HG03521 (cell line): Measurements from ENCODE around the gene DDOST.
"Not testable (repeated sequence)": the region's sequence is repeated elsewhere in the genome, so short reads cannot be mapped to it uniquely, and the experiment has no call there.

Source experiments
- ATAC-seq: cut with Tn5 transposase; IDR thresholded peaks from one replicate; pipeline ENCODE4 v1.9.1; 2021; ENCODE audit warnings: mild to moderate bottlenecking, moderate library complexity; ENCODE audit not compliant: unreplicated experiment

DDOST gene

GRCh38 chr1:20693623-20694022 lies 32.5 kb upstream of the DDOST start:
- no peak for ATAC-seq

GRCh38 chr1:20691872-20692271 lies 30.7 kb upstream of the DDOST start:
- ATAC-seq: no peak

DNA sequence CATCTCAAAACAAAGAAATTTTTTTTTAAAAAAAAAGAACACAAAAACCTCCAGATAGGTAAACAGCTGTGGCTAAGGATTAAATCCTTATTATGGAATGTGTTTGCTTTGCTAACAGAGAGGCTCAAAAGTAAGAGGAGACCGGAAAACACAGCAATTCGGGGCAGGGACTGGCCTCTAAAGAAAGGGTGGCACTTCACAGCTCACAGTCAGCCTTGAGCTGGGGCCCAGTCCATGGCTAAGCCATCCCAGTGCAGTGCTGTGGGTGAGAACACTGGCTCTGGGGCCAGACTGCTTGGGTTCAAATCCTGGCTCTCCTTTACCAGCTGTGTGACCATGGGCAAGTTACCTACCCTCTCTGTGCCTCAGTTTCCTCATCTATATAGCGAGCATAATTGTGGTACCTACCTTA lies 28.5 kb upstream of the DDOST start:
- ATAC-seq: no peak

GRCh38 chr1:20686883-20687725 lies 25.9 kb upstream of the DDOST start:
- no peak for ATAC-seq

DNA sequence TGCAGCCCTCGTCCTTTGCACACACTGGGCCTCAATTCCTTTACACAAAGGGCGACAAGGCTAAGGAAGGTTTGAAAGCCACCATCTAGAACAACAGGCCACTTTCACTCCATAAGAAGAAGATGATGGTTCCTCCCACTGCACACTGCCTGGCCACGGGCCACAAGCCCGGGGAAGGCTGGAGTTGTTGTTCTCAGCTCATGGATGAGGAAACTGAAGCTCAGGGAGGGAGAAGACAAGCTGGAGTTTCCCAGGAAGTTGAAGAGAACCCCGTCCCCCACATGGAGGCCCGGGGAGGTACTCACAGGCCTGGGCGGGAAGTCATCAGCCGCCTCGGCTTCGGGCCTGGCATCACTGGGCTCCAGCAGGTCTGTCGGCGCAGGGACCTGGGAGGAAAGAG lies 24.6 kb upstream of the DDOST start:
- no peak for ATAC-seq

DNA sequence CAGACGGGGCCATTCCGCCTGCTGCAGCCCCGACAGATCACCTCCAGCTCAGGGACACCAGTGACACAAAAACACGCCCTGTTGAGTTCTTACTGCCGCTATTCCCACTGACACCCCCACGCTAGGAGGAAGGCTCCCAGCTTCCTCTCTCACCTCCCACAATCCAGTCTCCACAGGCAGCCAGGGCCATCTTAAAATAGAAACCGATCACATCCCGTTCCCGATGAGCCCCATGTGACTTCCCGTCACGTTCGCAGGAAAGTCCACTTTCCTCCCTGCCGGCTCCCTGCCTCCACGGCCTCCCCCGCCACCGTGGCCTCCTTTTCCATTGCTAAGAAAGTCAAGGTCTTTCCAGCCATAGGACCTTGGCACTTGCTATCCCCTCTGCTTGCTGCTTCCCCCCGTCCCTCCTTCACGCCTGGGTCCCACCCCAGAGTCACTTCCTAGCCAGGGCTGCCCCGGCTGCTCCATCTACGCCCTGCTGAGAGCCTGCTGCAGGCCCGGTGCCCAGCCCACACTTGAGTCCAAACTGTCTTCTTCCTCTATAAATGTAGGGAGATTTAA lies 24.0 kb upstream of the DDOST start:
- ATAC-seq: no peak

GRCh38 chr1:20684651-20685050 lies 23.5 kb upstream of the DDOST start:
- no peak for ATAC-seq

- no peak for ATAC-seq
Observed at GRCh38 chr1:20684050-20684620, 23.0 kb upstream of the DDOST start.

DNA sequence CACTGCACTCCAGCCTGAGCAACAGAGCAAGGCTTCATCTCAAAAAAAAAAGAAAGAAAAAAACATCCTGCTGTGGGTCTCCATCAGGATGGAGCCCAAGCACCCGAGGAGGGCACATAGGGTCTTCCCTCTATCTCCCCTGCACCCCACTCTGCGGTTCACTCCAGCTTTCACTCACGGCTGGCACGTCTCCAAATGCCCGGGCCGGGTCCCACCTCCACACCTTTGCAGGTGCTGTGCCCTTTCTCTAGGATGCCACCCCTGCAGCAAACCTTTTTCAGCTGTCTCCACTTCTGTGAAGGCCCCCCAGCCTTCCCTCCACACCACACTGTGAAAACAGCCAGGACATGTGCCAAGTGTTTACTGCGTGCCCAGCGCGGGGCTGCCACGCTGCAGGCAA lies 22.4 kb upstream of the DDOST start:
- ATAC-seq: no peak

DNA sequence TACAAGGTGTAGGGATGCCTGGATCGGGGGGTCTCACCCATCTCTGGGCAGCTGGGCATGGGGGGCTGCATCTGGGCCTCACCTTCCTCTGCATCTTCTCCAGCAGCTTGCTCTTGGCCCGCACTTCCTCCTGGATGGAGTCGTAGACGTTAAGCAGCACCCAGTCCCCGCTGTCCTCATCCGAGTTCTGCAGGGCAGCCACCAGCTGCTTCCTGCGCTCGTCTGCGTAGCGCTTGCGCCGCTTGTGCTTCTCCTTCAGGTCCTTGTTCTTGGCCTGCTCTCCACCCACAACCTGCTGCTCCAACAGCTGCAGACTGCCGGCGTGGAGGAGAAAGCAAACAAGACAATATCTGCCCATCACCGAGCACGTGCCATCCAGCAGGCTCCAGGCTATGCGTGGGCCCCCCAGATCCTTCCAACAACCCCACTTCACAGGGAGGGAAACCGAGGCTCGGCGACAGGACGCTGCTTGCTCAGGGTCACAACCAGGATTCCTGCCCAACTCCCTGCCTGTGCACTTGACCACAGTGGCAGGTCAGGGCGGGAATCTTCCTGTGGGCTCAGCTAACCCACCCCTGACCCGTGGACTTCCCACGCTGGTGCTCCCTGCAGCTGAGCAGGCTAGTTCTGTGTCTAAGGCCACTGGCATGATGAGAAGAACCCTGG lies 21.5 kb upstream of the DDOST start:
- no peak for ATAC-seq

DNA sequence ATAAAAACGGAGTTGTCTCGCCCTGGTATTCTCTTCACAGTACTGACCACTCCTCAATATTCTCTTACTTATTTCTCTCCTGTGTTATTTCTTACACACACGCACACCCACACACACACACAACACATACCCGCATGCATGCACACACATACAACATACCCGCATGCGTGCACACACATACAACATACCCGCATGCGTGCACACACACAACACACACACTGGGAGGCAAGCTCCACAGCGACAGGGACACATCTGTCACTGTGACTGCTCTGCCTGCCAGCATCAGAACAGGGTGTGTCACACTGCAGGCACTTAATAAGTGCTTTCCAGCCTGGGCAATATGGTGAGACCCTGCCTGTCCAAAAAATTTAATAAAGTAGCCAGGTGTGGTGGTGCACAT lies 20.8 kb upstream of the DDOST start:
- ATAC-seq: no peak

GRCh38 chr1:20680269-20680668 lies 19.1 kb upstream of the DDOST start:
- no peak for ATAC-seq

GRCh38 chr1:20678599-20678998 lies 17.4 kb upstream of the DDOST start:
- no peak for ATAC-seq

DNA sequence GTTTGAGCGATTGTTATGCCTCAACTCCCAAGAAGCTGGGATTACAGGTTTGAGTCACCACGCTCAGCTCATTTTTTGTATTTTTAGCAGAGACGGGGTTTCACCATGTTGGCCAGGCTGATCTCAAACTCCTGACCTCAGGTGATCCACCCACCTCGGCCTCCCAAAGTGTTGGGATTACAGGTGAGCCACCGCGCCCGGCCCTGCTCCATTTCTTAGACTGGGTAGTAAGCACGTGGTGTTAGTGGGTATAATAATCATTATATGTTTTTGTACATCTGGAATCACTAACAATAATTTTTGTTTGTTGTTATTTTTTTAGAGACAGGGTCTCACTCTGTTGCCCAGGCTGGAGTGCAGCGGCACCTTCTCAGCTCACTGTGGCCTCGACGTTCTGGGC lies 12.5 kb upstream of the DDOST start:
- ATAC-seq: not testable (repeated sequence)

DNA sequence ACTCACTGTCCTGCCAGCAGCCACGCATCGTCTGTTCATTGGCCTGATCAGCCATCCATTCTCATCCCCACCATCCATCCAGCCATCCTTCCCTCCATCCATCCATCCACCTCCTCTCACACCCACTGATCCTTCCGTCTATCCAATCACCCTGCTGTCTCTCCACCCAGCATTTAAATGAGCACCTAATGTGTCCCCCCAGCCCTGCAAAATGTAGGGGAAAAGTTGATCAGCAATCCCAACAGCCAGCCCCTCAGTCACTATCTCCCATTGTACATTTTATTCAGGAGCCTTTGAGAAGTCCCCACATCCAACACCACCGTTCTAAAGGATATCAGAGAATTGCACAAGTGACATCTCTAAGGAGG lies 11.1 kb upstream of the DDOST start:
- no peak for ATAC-seq

DNA sequence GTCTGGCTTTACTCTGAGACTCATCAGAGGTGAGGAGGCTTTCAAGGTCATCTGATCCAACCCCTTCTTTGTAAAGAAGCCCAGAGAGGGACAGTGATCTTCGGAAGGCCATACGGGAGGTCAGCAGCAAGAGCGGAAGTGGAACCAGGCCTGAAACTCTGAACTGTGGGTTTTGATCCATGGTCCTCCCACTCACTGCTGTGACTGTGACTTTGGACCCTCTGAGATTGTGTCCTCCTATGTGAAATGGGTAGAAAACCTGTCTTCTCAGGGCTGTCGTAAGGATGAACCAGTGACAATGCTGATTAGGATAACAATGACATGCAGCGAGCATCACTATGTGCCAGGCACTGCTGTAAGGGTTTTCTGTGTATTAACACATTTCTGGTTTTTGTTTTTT lies 9.8 kb upstream of the DDOST start:
- no peak for ATAC-seq

- no peak for ATAC-seq
Observed at GRCh38 chr1:20668581-20668980, 7.4 kb upstream of the DDOST start.

GRCh38 chr1:20666804-20667203 lies 5.6 kb upstream of the DDOST start:
- ATAC-seq: no peak

DNA sequence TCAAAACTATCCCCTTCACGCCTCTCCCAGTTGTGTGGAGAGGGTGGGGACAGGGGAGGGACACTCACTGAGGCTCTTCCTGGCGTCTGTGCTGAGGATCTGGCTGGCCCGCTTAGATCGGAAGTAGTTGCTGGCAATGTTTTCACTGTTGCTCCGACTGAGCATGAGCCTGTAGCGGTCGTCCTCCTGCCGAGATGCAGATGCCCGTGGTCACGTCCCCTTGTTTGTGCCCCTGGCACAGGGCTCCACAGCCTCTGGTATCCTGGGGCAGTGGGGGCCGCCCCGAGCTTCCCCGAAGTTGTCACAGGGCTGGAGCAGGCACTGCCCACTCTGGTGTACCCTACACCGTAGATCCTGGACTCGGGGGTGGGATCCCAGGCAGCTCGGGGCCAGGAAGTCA lies 5.0 kb upstream of the DDOST start:
- ATAC-seq: no peak

DNA sequence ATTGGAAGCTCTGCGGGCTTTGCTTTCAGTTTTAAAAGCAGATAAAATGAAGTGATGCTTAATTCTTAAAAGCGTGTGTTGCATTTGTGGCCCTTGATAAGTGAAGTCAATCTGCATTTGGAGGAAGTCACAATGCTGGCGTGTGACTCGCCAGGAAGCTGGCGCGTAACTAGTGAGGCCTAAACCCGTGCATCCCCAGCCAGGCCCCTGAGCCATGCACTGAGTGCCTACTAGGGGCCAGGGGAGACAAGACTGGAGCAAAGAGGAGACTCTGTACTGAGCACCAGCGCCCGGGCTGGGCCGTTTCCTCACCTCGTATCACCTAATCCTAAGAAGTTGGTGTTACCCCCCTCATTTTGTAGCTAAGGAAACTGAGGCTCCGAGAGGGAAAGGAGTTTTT lies 4.6 kb upstream of the DDOST start:
- ATAC-seq: no peak

DNA sequence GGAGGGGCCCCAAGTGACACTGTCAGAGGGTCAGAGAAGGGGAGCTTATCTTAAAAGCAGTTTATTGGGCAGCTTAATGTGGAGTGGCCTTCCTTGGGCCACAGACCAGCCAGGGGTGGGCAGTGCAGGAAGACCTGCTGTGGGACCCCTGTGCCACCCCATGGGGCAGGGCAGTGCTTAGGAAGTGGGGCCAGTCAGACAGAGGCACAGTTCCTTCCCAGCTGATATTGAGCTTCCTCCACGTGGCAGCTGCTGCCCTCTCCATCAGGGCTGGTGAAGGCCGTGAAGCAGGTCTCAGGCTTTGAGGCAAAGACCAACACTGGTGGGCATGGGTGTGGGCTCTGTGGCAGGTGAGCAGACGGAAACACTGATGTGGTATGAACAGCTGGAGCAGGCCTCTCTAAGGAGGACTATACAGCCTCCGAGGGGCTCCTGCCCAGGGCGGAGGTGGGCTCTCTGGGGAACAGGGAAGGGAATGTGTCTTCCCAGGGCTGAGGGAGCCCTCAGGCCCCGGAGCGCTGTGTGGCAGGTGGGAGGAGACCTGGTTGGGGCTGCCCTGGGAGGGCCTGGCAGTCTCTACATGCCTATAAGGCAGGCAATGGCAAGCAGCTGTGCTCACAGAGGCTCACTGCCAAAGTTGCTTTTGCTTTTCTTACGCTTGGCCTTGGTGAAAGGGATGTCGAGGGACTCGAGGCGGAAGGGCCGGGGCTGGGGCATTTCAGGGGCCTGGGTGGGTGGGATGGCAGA lies 3.0 kb upstream of the DDOST start:
- ATAC-seq: no peak
